Measurements from ENCODE around the gene JPH4.

JPH4 gene

GRCh38 chr14:23568021-23568599 is 10.5 kb downstream of the JPH4 start:
- Mint-ChIP-seq H3K4me1 (peaks cover 34 to 36% of the 10 kb centered on the region in 2 donors), H3K36me3 (peaks cover 14 to 24% of the 10 kb centered on the region in 2 donors), H3K4me3 (peak overlapping the region; percentile 96 to 98), H3K27me3 (peaks cover 18 to 21% of the 10 kb centered on the region in 2 donors), H3K9me3 (no peaks in the 10 kb centered on the region), H3K27ac (peak overlapping the region; percentile 98)
- DNase-seq (no peak), ATAC-seq (replicated peaks) (no peak)

- H3K4me3 Mint-ChIP-seq, result peak within 1 kb of the TSS; percentile 96 to 98
- ATAC-seq (replicated peaks) (peak; percentile 96), DNase-seq (peak; percentile 89)
- peaks cover 19 to 29% of the 10 kb centered on the region in 2 donors for H3K36me3 Mint-ChIP-seq
- peaks cover 33 to 37% of the 10 kb centered on the region in 2 donors for H3K4me1 Mint-ChIP-seq
- no peaks in the 10 kb centered on the region for H3K9me3 Mint-ChIP-seq
- peaks cover 11 to 14% of the 10 kb centered on the region in 2 donors for H3K27me3 Mint-ChIP-seq
- peak within 1 kb of the TSS; percentile 98 for H3K27ac Mint-ChIP-seq
Measured at GRCh38 chr14:23567186-23568020, 11.2 kb downstream of the JPH4 start, which contains the start of gene AP1G2. TSS of gene AP1G2 (minus strand) at chr14:23567791. CDS start at chr14:23567314, 477 bp downstream.

- ATAC-seq (replicated peaks) (peak in 1 of 2 donors; percentile 12), DNase-seq (no peak)
- peak overlapping the region; percentile 98 for H3K27ac Mint-ChIP-seq
- H3K36me3 Mint-ChIP-seq, result peaks cover 24 to 30% of the 10 kb centered on the region in 2 donors
- H3K4me3 Mint-ChIP-seq, result peak overlapping the region; percentile 96 to 98
- peaks cover 35 to 37% of the 10 kb centered on the region in 2 donors for H3K4me1 Mint-ChIP-seq
- H3K27me3 Mint-ChIP-seq, result peaks cover 5 to 8% of the 10 kb centered on the region in 2 donors
- H3K9me3 Mint-ChIP-seq, result no peaks in the 10 kb centered on the region
Measured at GRCh38 chr14:23566778-23567185, 11.8 kb downstream of the JPH4 start.

- peak overlapping the region; percentile 96 to 98 for H3K4me3 Mint-ChIP-seq
- H3K9me3 Mint-ChIP-seq, result no peaks in the 10 kb centered on the region
- H3K4me1 Mint-ChIP-seq, result peaks cover 37 to 42% of the 10 kb centered on the region in 2 donors
- no peak for DNase-seq
- H3K27me3 Mint-ChIP-seq, result peaks cover 0 to 3% of the 10 kb centered on the region in 2 donors
- ATAC-seq (replicated peaks), result no peak
- H3K27ac Mint-ChIP-seq, result peak overlapping the region; percentile 98
- H3K36me3 Mint-ChIP-seq, result peaks cover 28 to 35% of the 10 kb centered on the region in 2 donors
Measured at GRCh38 chr14:23566112-23566777, 12.3 kb downstream of the JPH4 start.

- Mint-ChIP-seq H3K9me3 (no peaks in the 10 kb centered on the region), H3K4me3 (peak overlapping the region in 1 of 2 donors; percentile 26), H3K36me3 (peaks cover 33 to 39% of the 10 kb centered on the region in 2 donors), H3K27me3 (no peaks in the 10 kb centered on the region), H3K27ac (no peak overlapping the region), H3K4me1 (peaks cover 40 to 47% of the 10 kb centered on the region in 2 donors)
- ATAC-seq (replicated peaks), result no peak
- no peak for DNase-seq
Measured at GRCh38 chr14:23565626-23566025, 13.0 kb downstream of the JPH4 start.

GRCh38 chr14:23564876-23565275 is 13.7 kb downstream of the JPH4 start:
- DNase-seq, result no peak
- Mint-ChIP-seq H3K27ac (peak overlapping the region; percentile 42), H3K4me3 (no peak overlapping the region), H3K9me3 (no peaks in the 10 kb centered on the region), H3K36me3 (peaks cover 38 to 46% of the 10 kb centered on the region in 2 donors), H3K4me1 (peaks cover 44 to 52% of the 10 kb centered on the region in 2 donors), H3K27me3 (no peaks in the 10 kb centered on the region)
- ATAC-seq (replicated peaks), result no peak

GRCh38 chr14:23564181-23564812 is 14.3 kb downstream of the JPH4 start:
- Mint-ChIP-seq H3K4me3 (no peak overlapping the region), H3K36me3 (peaks cover 43 to 50% of the 10 kb centered on the region in 2 donors), H3K4me1 (peaks cover 48 to 58% of the 10 kb centered on the region in 2 donors), H3K27ac (peak overlapping the region; percentile 83), H3K9me3 (no peaks in the 10 kb centered on the region), H3K27me3 (no peaks in the 10 kb centered on the region)
- no peak for DNase-seq
- ATAC-seq (replicated peaks), result no peak

GRCh38 chr14:23563473-23564180 is 15.0 kb downstream of the JPH4 start:
- no peaks in the 10 kb centered on the region for H3K27me3 Mint-ChIP-seq
- H3K4me3 Mint-ChIP-seq, result no peak overlapping the region
- H3K4me1 Mint-ChIP-seq, result peaks cover 48 to 60% of the 10 kb centered on the region in 2 donors
- H3K27ac Mint-ChIP-seq, result peak overlapping the region; percentile 83
- peaks cover 43 to 55% of the 10 kb centered on the region in 2 donors for H3K36me3 Mint-ChIP-seq
- ATAC-seq (replicated peaks) (no peak), DNase-seq (no peak)
- H3K9me3 Mint-ChIP-seq, result no peaks in the 10 kb centered on the region

- peaks cover 43 to 55% of the 10 kb centered on the region in 2 donors for H3K36me3 Mint-ChIP-seq
- H3K4me3 Mint-ChIP-seq, result no peak overlapping the region
- H3K27me3 Mint-ChIP-seq, result no peaks in the 10 kb centered on the region
- DNase-seq (no peak), ATAC-seq (replicated peaks) (peak in 1 of 2 donors; percentile 23)
- peak overlapping the region; percentile 68 for H3K27ac Mint-ChIP-seq
- no peaks in the 10 kb centered on the region for H3K9me3 Mint-ChIP-seq
- peaks cover 46 to 60% of the 10 kb centered on the region in 2 donors for H3K4me1 Mint-ChIP-seq
Measured at GRCh38 chr14:23562822-23563472, 15.6 kb downstream of the JPH4 start.

GRCh38 chr14:23561873-23562821 is 16.4 kb downstream of the JPH4 start:
- H3K27me3 Mint-ChIP-seq, result no peaks in the 10 kb centered on the region
- H3K9me3 Mint-ChIP-seq, result no peaks in the 10 kb centered on the region
- ATAC-seq (replicated peaks), result no peak
- H3K36me3 Mint-ChIP-seq, result peaks cover 43 to 55% of the 10 kb centered on the region in 2 donors
- H3K27ac Mint-ChIP-seq, result peak overlapping the region; percentile 68
- peaks cover 46 to 68% of the 10 kb centered on the region in 2 donors for H3K4me1 Mint-ChIP-seq
- no peak for DNase-seq
- H3K4me3 Mint-ChIP-seq, result no peak overlapping the region

GRCh38 chr14:23561259-23561658 is 17.3 kb downstream of the JPH4 start:
- Mint-ChIP-seq H3K4me3 (no peak overlapping the region), H3K4me1 (peaks cover 47 to 70% of the 10 kb centered on the region in 2 donors), H3K27me3 (no peaks in the 10 kb centered on the region), H3K36me3 (peaks cover 43 to 60% of the 10 kb centered on the region in 2 donors), H3K27ac (no peak overlapping the region), H3K9me3 (no peaks in the 10 kb centered on the region)
- DNase-seq (no peak), ATAC-seq (replicated peaks) (no peak)

- peaks cover 36 to 55% of the 10 kb centered on the region in 2 donors for H3K36me3 Mint-ChIP-seq
- no peak overlapping the region for H3K4me3 Mint-ChIP-seq
- no peak overlapping the region for H3K27ac Mint-ChIP-seq
- H3K9me3 Mint-ChIP-seq, result no peaks in the 10 kb centered on the region
- no peak for DNase-seq
- no peaks in the 10 kb centered on the region for H3K27me3 Mint-ChIP-seq
- H3K4me1 Mint-ChIP-seq, result peaks cover 48 to 72% of the 10 kb centered on the region in 2 donors
- no peak for ATAC-seq (replicated peaks)
Measured at GRCh38 chr14:23559926-23560520, 18.6 kb downstream of the JPH4 start.
